ENCODE measurements around the gene MBLAC1.

MBLAC1 gene

GRCh38 chr7:100098913-100099312 is 27.9 kb upstream of the MBLAC1 start:
- DNase-seq, result no peak

GRCh38 chr7:100099452-100099851 is 27.3 kb upstream of the MBLAC1 start:
- no peak for DNase-seq

GRCh38 chr7:100100420-100101015 is 26.2 kb upstream of the MBLAC1 start:
- DNase-seq, result peak; percentile 85

- peak; percentile 97 for DNase-seq
Measured at GRCh38 chr7:100101016-100101862, 25.5 kb upstream of the MBLAC1 start, which contains the start of the genes AP4M1 and MCM7. Gene AP4M1, plus strand, starts transcription at chr7:100101643. Its CDS starts 72 bp downstream, at chr7:100101715. Gene MCM7, minus strand, starts transcription at chr7:100101397. Its CDS starts 103 bp downstream, at chr7:100101294.

GRCh38 chr7:100102950-100103840 is 23.6 kb upstream of the MBLAC1 start:
- no peak for DNase-seq

- DNase-seq, result no peak
Measured at GRCh38 chr7:100105534-100105933, 21.2 kb upstream of the MBLAC1 start.

- DNase-seq, result no peak
Measured at GRCh38 chr7:100106633-100107032, 20.1 kb upstream of the MBLAC1 start.

- no peak for DNase-seq
Measured at GRCh38 chr7:100107125-100107737, 19.5 kb upstream of the MBLAC1 start.

- no peak for DNase-seq
Measured at GRCh38 chr7:100107890-100108289, 18.9 kb upstream of the MBLAC1 start.

- no peak for DNase-seq
Measured at GRCh38 chr7:100109521-100110163, 17.1 kb upstream of the MBLAC1 start.

- DNase-seq, result no peak
Measured at GRCh38 chr7:100111156-100111555, 15.6 kb upstream of the MBLAC1 start.

- no peak for DNase-seq
Measured at GRCh38 chr7:100111914-100112313, 14.9 kb upstream of the MBLAC1 start.

GRCh38 chr7:100115026-100115425 is 11.7 kb upstream of the MBLAC1 start:
- no peak for DNase-seq

- DNase-seq, result no peak
Measured at GRCh38 chr7:100118388-100119071, 8.2 kb upstream of the MBLAC1 start.

- peak; percentile 84 for DNase-seq
Measured at GRCh38 chr7:100119072-100119969, 7.4 kb upstream of the MBLAC1 start, which contains the start of the genes CNPY4 and TAF6. Gene CNPY4, plus strand, starts transcription at chr7:100119634. Its CDS starts 111 bp downstream, at chr7:100119745. Gene TAF6, minus strand, starts transcription at chr7:100119358. Its CDS starts 5,149 bp downstream, at chr7:100114209.

- peak; percentile 50 for DNase-seq
Measured at GRCh38 chr7:100119970-100120732, 6.6 kb upstream of the MBLAC1 start.

- DNase-seq, result no peak
Measured at GRCh38 chr7:100120733-100121036, 6.1 kb upstream of the MBLAC1 start.

- DNase-seq, result no peak
Measured at GRCh38 chr7:100122067-100122466, 4.7 kb upstream of the MBLAC1 start.

- DNase-seq, result no peak
Measured at GRCh38 chr7:100122568-100122967, 4.2 kb upstream of the MBLAC1 start.
